NCI-H1417 treated with DMSO at 0.1 percent for 48 hours (cell line): Measurements from ENCODE around the gene GRK4.

Experiments used
- DNase-seq: peaks from one replicate; lab custom pipeline; 2025; lab: John Stamatoyannopoulos, UW

The GRK4 gene

GRCh38 chr4:3073158-3074077, 110.0 kb downstream of the GRK4 start:
- DNase-seq, result no peak

GRCh38 chr4:3074078-3074845, 110.9 kb downstream of the GRK4 start, which contains the start of the genes HTT and HTT-AS:
HTT (plus strand) TSS chr4:3074681; CDS start chr4:3074826, 145 bp downstream.
HTT-AS (minus strand) TSS chr4:3074538.
- DNase-seq, result peak; percentile 70

GRCh38 chr4:3074846-3075651, 111.7 kb downstream of the GRK4 start:
- DNase-seq, result no peak

GRCh38 chr4:3075652-3075981, 112.2 kb downstream of the GRK4 start:
- DNase-seq, result no peak

GRCh38 chr4:3077796-3078195, 114.4 kb downstream of the GRK4 start:
- no peak for DNase-seq

- DNase-seq, result no peak
These were observed 116.3 kb downstream of the GRK4 start for GRCh38 chr4:3079694-3080123.

- no peak for DNase-seq
These were observed 119.6 kb downstream of the GRK4 start for GRCh38 chr4:3082925-3083515.

- DNase-seq, result no peak
These were observed 120.4 kb downstream of the GRK4 start for GRCh38 chr4:3083732-3084131.

- no peak for DNase-seq
These were observed 122.7 kb downstream of the GRK4 start for GRCh38 chr4:3085948-3086670.

GRCh38 chr4:3087115-3087797, 123.9 kb downstream of the GRK4 start:
- DNase-seq, result no peak
